ENCODE data around the gene EPB41L3.

EPB41L3 gene

DNA sequence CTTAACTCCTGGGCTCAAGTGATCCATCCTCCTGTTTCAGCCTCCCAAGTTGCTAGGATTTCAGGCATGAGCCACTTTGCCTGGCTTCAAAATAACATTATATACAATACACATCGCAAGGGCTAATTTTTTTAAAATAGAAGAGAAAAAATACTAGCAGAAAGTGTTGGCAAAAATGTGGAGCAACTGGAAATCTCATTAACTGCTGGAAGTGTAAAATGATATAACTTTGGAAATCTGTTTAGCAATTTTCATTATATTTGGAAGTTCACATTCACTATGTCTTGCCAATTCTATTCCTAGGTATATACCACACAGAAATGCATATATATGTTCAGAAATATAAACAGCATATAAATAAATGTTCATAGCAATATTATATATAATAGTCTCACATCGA lies 193.2 kb downstream of the EPB41L3 start:
- H4K20me1 ChIP-seq (ENCODE audit: insufficient read depth, low read length), result no peaks in the 10 kb centered on the region
- no peak overlapping the region for H3K27ac ChIP-seq (ENCODE audit: low read length)

More for the DNA sequence above, 193.2 kb downstream of the EPB41L3 start:
- Histone ChIP-seq H3K4me1 (ENCODE audit: low read length) (no peaks in the 10 kb centered on the region), H3K27me3 (ENCODE audit: low read depth, low read length) (no peaks in the 10 kb centered on the region), H3K9ac (ENCODE audit: low read length) (no peak overlapping the region), H3K4me3 (ENCODE audit: low read length) (no peak overlapping the region), H3K4me2 (ENCODE audit: low read length) (no peak overlapping the region), H3K79me2 (ENCODE audit: low read length) (no peaks in the 10 kb centered on the region), H2AFZ (ENCODE audit: low read depth, low read length) (no peak overlapping the region), H3K36me3 (replicated peaks; ENCODE audit: low read depth, low read length) (no peaks in the 10 kb centered on the region), H3K9me3 (ENCODE audit: insufficient read depth, low read length) (no peaks in the 10 kb centered on the region)
- TF ChIP-seq, protein P1, sequence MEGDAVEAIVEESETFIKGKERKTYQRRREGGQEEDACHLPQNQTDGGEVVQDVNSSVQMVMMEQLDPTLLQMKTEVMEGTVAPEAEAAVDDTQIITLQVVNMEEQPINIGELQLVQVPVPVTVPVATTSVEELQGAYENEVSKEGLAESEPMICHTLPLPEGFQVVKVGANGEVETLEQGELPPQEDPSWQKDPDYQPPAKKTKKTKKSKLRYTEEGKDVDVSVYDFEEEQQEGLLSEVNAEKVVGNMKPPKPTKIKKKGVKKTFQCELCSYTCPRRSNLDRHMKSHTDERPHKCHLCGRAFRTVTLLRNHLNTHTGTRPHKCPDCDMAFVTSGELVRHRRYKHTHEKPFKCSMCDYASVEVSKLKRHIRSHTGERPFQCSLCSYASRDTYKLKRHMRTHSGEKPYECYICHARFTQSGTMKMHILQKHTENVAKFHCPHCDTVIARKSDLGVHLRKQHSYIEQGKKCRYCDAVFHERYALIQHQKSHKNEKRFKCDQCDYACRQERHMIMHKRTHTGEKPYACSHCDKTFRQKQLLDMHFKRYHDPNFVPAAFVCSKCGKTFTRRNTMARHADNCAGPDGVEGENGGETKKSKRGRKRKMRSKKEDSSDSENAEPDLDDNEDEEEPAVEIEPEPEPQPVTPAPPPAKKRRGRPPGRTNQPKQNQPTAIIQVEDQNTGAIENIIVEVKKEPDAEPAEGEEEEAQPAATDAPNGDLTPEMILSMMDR (IDR thresholded peaks at IDR 0.05; ENCODE audit: low read depth, low read length), result no peak

All from OCI-LY3 (cell line).